Activated CD8-positive, alpha-beta memory T cell treated with anti-CD3 and anti-CD28 coated beads for 4 hours (primary cell): Measurements from ENCODE around the gene MYO1B.

Experiments used
- DNase-seq, 2 donors: peaks; one replicate each; pipeline ENCODE4 v3.0.0-alpha.2; 2020; ENCODE audit warnings: low read depth in 2 of 2

The MYO1B gene

GRCh38 chr2:191321861-191322662 is 76.9 kb downstream of the MYO1B start:
- peak in 1 of 2 donors; percentile 1 for DNase-seq

GRCh38 chr2:191322828-191323506 is 77.8 kb downstream of the MYO1B start:
- DNase-seq, result no peak

- DNase-seq, result no peak
Measured at GRCh38 chr2:191325651-191326365, 80.6 kb downstream of the MYO1B start.

- DNase-seq, result no peak
Measured at GRCh38 chr2:191327484-191327883, 82.3 kb downstream of the MYO1B start.

GRCh38 chr2:191328150-191328809 is 83.1 kb downstream of the MYO1B start:
- DNase-seq, result no peak

- DNase-seq, result no peak
Measured at GRCh38 chr2:191329841-191330240, 84.6 kb downstream of the MYO1B start.

- no peak for DNase-seq
Measured at GRCh38 chr2:191333911-191334357, 88.7 kb downstream of the MYO1B start.

- no peak for DNase-seq
Measured at GRCh38 chr2:191335875-191336464, 90.8 kb downstream of the MYO1B start.

- DNase-seq, result no peak
Measured at GRCh38 chr2:191341436-191341835, 96.2 kb downstream of the MYO1B start.

GRCh38 chr2:191343796-191344338 is 98.7 kb downstream of the MYO1B start:
- no peak for DNase-seq

GRCh38 chr2:191345788-191346187 is 100.6 kb downstream of the MYO1B start:
- DNase-seq, result no peak

- DNase-seq, result no peak
Measured at GRCh38 chr2:191347154-191347553, 102.0 kb downstream of the MYO1B start.

GRCh38 chr2:191347881-191348280 is 102.7 kb downstream of the MYO1B start:
- no peak for DNase-seq

- no peak for DNase-seq
Measured at GRCh38 chr2:191349990-191350389, 104.8 kb downstream of the MYO1B start.

GRCh38 chr2:191350826-191351225 is 105.6 kb downstream of the MYO1B start:
- no peak for DNase-seq

- no peak for DNase-seq
Measured at GRCh38 chr2:191351298-191351697, 106.1 kb downstream of the MYO1B start.

- no peak for DNase-seq
Measured at GRCh38 chr2:191351921-191352320, 106.7 kb downstream of the MYO1B start.

GRCh38 chr2:191352536-191352935 is 107.3 kb downstream of the MYO1B start:
- DNase-seq, result no peak

- DNase-seq, result no peak
Measured at GRCh38 chr2:191355170-191355758, 110.1 kb downstream of the MYO1B start.

- DNase-seq, result no peak
Measured at GRCh38 chr2:191357678-191358077, 112.5 kb downstream of the MYO1B start.
